ENCODE results near the gene SLC22A31. TPM values are rescaled to one million over a fixed set of nuclear protein-coding genes. Genes with fewer than 3 reads are reported as not detected.

The SLC22A31 gene
- total and polyA plus RNA-seq, 9 of the 15 experiments (the other 6 are each of a cell fraction or from before 2014, with no cell fraction given), result 0.29 to 2.2 (median 0.47) TPM; not detected in 3

GRCh38 chr16:89216315-89217137 is 16.2 kb upstream of the SLC22A31 start (continued):
- TF ChIP-seq RB1 (IDR thresholded peaks at IDR 0.05; ENCODE audit: low read depth) (peak; percentile 52; the same call in 1 of the 2 replicates), HNRNPL (IDR thresholded peaks at IDR 0.05; ENCODE audit: low read depth, low read length) (no peak), HBP1 (CRISPR knock-in tag; IDR thresholded peaks at IDR 0.05) (no peak), MLLT1 (IDR thresholded peaks at IDR 0.05) (peak in 1 of 2 experiments; percentile 70; a peak in 1 of 4 replicates), RAD51 (IDR thresholded peaks at IDR 0.05; ENCODE audit: borderline replicate concordance, low read depth) (peak; percentile 91), PHF21A (IDR thresholded peaks at IDR 0.05; ENCODE audit: borderline replicate concordance, low read depth) (peak; percentile 69; the same call in 1 of the 2 replicates), TAF9B (IDR thresholded peaks at IDR 0.05; ENCODE audit: partially characterized antibody) (peak; percentile 73), CHAMP1 (IDR thresholded peaks at IDR 0.05) (no peak; the same call in 1 of the 2 replicates), ZNF324 (CRISPR knock-in tag; IDR thresholded peaks at IDR 0.05) (no peak), SIX5 (IDR thresholded peaks at IDR 0.05; ENCODE audit: borderline replicate concordance in 1 of 2, insufficient read depth in 1 of 2, low read depth in 1 of 2, low read length in 2 of 2) (no peak), NCOA4 (IDR thresholded peaks at IDR 0.05; ENCODE audit: partially characterized antibody) (no peak)
- TF ChIP-seq, protein P1, sequence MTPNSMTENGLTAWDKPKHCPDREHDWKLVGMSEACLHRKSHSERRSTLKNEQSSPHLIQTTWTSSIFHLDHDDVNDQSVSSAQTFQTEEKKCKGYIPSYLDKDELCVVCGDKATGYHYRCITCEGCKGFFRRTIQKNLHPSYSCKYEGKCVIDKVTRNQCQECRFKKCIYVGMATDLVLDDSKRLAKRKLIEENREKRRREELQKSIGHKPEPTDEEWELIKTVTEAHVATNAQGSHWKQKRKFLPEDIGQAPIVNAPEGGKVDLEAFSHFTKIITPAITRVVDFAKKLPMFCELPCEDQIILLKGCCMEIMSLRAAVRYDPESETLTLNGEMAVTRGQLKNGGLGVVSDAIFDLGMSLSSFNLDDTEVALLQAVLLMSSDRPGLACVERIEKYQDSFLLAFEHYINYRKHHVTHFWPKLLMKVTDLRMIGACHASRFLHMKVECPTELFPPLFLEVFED (CRISPR knock-in tag; conservative IDR thresholded peaks at IDR 0.05), result no peak
- TF ChIP-seq, protein P2, sequence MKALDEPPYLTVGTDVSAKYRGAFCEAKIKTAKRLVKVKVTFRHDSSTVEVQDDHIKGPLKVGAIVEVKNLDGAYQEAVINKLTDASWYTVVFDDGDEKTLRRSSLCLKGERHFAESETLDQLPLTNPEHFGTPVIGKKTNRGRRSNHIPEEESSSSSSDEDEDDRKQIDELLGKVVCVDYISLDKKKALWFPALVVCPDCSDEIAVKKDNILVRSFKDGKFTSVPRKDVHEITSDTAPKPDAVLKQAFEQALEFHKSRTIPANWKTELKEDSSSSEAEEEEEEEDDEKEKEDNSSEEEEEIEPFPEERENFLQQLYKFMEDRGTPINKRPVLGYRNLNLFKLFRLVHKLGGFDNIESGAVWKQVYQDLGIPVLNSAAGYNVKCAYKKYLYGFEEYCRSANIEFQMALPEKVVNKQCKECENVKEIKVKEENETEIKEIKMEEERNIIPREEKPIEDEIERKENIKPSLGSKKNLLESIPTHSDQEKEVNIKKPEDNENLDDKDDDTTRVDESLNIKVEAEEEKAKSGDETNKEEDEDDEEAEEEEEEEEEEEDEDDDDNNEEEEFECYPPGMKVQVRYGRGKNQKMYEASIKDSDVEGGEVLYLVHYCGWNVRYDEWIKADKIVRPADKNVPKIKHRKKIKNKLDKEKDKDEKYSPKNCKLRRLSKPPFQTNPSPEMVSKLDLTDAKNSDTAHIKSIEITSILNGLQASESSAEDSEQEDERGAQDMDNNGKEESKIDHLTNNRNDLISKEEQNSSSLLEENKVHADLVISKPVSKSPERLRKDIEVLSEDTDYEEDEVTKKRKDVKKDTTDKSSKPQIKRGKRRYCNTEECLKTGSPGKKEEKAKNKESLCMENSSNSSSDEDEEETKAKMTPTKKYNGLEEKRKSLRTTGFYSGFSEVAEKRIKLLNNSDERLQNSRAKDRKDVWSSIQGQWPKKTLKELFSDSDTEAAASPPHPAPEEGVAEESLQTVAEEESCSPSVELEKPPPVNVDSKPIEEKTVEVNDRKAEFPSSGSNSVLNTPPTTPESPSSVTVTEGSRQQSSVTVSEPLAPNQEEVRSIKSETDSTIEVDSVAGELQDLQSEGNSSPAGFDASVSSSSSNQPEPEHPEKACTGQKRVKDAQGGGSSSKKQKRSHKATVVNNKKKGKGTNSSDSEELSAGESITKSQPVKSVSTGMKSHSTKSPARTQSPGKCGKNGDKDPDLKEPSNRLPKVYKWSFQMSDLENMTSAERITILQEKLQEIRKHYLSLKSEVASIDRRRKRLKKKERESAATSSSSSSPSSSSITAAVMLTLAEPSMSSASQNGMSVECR (CRISPR knock-in tag; IDR thresholded peaks at IDR 0.05), result peak; percentile 74
